ENCODE measurements around the gene GP1BB. TPM values are rescaled to one million over a fixed set of nuclear protein-coding genes. Genes with fewer than 3 reads are reported as not detected.
"Not testable (repeated sequence)": the region's sequence is repeated elsewhere in the genome, so short reads cannot be mapped to it uniquely, and the experiment has no call there.

Gene GP1BB
- total RNA-seq = 1 to 10 TPM; 1.5 to 6.6 (median 3.1) TPM

GRCh38 chr22:19723232-19723982 is at the start of gene GP1BB:
TSS of gene GP1BB (plus strand) at chr22:19723539. CDS start at chr22:19723570, 31 bp downstream.
- DNase-seq = peak; percentile 19 to 41
- Histone ChIP-seq H3K27me3 (no peaks in the 10 kb centered on the region), H3K4me3 (replicated peaks in 1 of 3) (no peak within 1 kb of the TSS), H3K4me1 (peaks cover 3 to 21% of the 10 kb centered on the region in 2 donors), H3K36me3 (peaks cover 0 to 12% of the 10 kb centered on the region in 2 donors), H3K27ac (no peak within 1 kb of the TSS), H3K9me3 (no peaks in the 10 kb centered on the region)
- TF ChIP-seq POLR2A (IDR thresholded peaks at IDR 0.05) = no peak
- TF ChIP-seq, protein P1, sequence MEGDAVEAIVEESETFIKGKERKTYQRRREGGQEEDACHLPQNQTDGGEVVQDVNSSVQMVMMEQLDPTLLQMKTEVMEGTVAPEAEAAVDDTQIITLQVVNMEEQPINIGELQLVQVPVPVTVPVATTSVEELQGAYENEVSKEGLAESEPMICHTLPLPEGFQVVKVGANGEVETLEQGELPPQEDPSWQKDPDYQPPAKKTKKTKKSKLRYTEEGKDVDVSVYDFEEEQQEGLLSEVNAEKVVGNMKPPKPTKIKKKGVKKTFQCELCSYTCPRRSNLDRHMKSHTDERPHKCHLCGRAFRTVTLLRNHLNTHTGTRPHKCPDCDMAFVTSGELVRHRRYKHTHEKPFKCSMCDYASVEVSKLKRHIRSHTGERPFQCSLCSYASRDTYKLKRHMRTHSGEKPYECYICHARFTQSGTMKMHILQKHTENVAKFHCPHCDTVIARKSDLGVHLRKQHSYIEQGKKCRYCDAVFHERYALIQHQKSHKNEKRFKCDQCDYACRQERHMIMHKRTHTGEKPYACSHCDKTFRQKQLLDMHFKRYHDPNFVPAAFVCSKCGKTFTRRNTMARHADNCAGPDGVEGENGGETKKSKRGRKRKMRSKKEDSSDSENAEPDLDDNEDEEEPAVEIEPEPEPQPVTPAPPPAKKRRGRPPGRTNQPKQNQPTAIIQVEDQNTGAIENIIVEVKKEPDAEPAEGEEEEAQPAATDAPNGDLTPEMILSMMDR (IDR thresholded peaks at IDR 0.05) = peak in 2 of 6 experiments; percentile 12 to 23
- WGBS, 2 donors = 26 to 69% methylated on average over 25 to 44 of the region's 80 CpGs
- intact Hi-C loops (cut with DNase I) = no loop called here

GRCh38 chr22:19673660-19674059 is 49.7 kb upstream of the GP1BB start:
- Histone ChIP-seq H3K4me1 (no peaks in the 10 kb centered on the region), H3K36me3 (no peaks in the 10 kb centered on the region), H3K27ac (no peak overlapping the region), H3K27me3 (no peaks in the 10 kb centered on the region), H3K4me3 (replicated peaks in 1 of 3) (no peak overlapping the region), H3K9me3 (no peaks in the 10 kb centered on the region)
- DNase-seq = no peak
- 71 to 94% methylated on average over 4 of the region's 4 CpGs for WGBS, 2 donors
- no peak for TF ChIP-seq POLR2A (IDR thresholded peaks at IDR 0.05)
- TF ChIP-seq, protein P1 (IDR thresholded peaks at IDR 0.05) = no peak
- intact Hi-C loops (cut with DNase I) = no loop called here

- no peaks in the 10 kb centered on the region for H3K27me3 ChIP-seq
- WGBS, 2 donors = 78 to 82% methylated on average over 11 of the region's 11 CpGs
- H3K4me3 ChIP-seq (replicated peaks in 1 of 3) = no peak overlapping the region
- TF ChIP-seq, protein P1 (IDR thresholded peaks at IDR 0.05) = no peak
- TF ChIP-seq POLR2A (IDR thresholded peaks at IDR 0.05) = no peak
- H3K4me1 ChIP-seq = no peaks in the 10 kb centered on the region
- no peak for DNase-seq
- no peaks in the 10 kb centered on the region for H3K36me3 ChIP-seq
- intact Hi-C loops (cut with DNase I) = no loop called here
- H3K27ac ChIP-seq = no peak overlapping the region
- H3K9me3 ChIP-seq = no peaks in the 10 kb centered on the region
These were observed 49.0 kb upstream of the GP1BB start for GRCh38 chr22:19674129-19674928.

GRCh38 chr22:19674929-19675253 is 48.4 kb upstream of the GP1BB start:
- WGBS, 2 donors = 77 to 84% methylated on average over 10 of the region's 10 CpGs
- no peaks in the 10 kb centered on the region for H3K4me1 ChIP-seq
- TF ChIP-seq, protein P1 (IDR thresholded peaks at IDR 0.05) = no peak
- no peak for TF ChIP-seq POLR2A (IDR thresholded peaks at IDR 0.05)
- no peaks in the 10 kb centered on the region for H3K36me3 ChIP-seq
- no peaks in the 10 kb centered on the region for H3K9me3 ChIP-seq
- intact Hi-C loops (cut with DNase I) = no loop called here
- H3K4me3 ChIP-seq (replicated peaks in 1 of 3) = no peak overlapping the region
- H3K27ac ChIP-seq = no peak overlapping the region
- DNase-seq = no peak
- H3K27me3 ChIP-seq = no peaks in the 10 kb centered on the region

DNA sequence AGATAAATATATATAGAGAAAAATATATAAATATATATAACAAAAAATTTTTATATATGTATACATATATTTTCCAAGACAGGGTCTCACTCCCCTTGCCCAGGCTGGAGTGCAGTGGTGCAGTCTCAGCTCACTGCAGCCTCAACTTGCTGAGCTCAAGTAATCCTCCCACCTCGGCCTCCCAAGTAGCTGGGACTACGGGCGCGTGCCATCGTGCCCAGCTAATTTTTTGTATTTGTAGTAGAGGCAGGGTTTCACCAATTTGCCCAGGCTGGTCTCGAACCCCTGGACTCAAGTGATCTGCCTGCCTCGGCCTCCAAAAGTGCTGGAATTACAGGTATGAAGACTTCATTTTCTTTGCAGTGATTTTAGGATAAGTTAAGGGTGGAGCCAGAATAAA is 47.9 kb upstream of the GP1BB start:
- Histone ChIP-seq H3K27me3 (no peaks in the 10 kb centered on the region), H3K27ac (no peak overlapping the region), H3K4me3 (replicated peaks in 1 of 3) (no peak overlapping the region), H3K36me3 (no peaks in the 10 kb centered on the region), H3K9me3 (no peaks in the 10 kb centered on the region), H3K4me1 (no peaks in the 10 kb centered on the region)
- TF ChIP-seq, protein P1 (IDR thresholded peaks at IDR 0.05) = peak in 1 of 6 experiments; percentile 0
- TF ChIP-seq POLR2A (IDR thresholded peaks at IDR 0.05) = no peak
- no peak for DNase-seq
- intact Hi-C loops (cut with DNase I) = no loop called here
- WGBS, 2 donors = 91% methylated on average over 7 of the region's 7 CpGs

DNA sequence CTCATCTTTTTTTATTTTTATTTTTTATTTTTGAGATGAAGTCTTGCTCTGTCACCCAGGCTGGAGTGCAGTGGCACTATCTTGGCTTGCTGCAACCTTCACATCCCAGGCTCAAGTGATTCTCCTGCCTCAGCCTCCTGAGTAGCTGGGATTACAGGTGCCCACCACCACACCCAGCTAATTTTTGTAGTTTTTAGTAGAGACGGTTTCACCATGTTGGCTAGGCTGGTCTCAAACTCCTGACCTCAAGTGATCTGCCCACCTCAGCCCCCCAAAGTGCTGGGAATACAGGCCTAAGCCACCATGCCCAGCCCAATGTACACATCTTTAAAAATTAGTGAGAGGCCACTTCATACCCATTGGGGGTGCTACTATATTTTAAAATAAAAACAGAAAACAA is 46.9 kb upstream of the GP1BB start:
- H3K4me3 ChIP-seq (replicated peaks in 1 of 3); H3K27ac ChIP-seq; H3K27me3 ChIP-seq; H3K4me1 ChIP-seq; DNase-seq; intact Hi-C loops (cut with DNase I); H3K9me3 ChIP-seq; H3K36me3 ChIP-seq: not testable (repeated sequence)
- 89 to 93% methylated on average over 1 of the region's 1 CpG for WGBS, 2 donors
